Measurements from ENCODE around the gene UGT3A1.

DNA sequence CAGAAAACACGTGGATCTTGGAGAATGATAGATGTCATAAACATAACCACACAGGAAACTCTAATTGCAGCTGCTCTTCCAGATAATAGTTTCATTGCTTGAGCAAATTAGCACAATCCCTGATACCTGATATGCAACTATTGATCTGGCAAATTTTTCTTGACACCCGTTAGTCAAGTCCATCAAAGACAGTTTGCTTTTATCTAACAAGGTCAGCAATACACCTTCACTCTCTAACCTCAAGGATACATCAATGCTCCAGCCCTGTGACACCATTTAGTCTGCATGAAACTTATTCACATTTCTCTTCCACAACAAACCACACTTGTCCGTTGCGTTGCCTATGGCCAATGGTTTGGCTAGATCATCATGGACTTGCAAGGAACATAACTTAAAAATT, 16.6 kb downstream of the UGT3A1 start:
- no peak for TF ChIP-seq CTCF (conservative IDR thresholded peaks at IDR 0.05; ENCODE audit: low read depth, low read length)
- no peak for TF ChIP-seq EZH2 (IDR thresholded peaks at IDR 0.05; ENCODE audit: borderline replicate concordance, low read depth, low read length, poor library complexity, severe bottlenecking)

Measured in A673 (cell line).